GM19023 (cell line): Measurements from ENCODE around the gene DMBX1.

Source experiments
- ATAC-seq: cut with Tn5 transposase; IDR thresholded peaks from one replicate; pipeline ENCODE4 v1.9.1; 2021; ENCODE audit warnings: mild to moderate bottlenecking, moderate library complexity; ENCODE audit not compliant: unreplicated experiment

Gene DMBX1

GRCh38 chr1:46489638-46490405, at the start of gene DMBX1:
Gene DMBX1, plus strand, starts transcription at chr1:46489836. Its CDS starts 17,175 bp downstream, at chr1:46507011.
- ATAC-seq, result no peak

GRCh38 chr1:46440478-46440877, 49.2 kb upstream of the DMBX1 start:
- ATAC-seq, result no peak

- peak; percentile 61 for ATAC-seq
These were observed 47.1 kb upstream of the DMBX1 start for GRCh38 chr1:46442317-46443161.

GRCh38 chr1:46444466-46444865, 45.2 kb upstream of the DMBX1 start:
- no peak for ATAC-seq

- no peak for ATAC-seq
These were observed 43.8 kb upstream of the DMBX1 start for GRCh38 chr1:46445773-46446256.

- no peak for ATAC-seq
These were observed 42.8 kb upstream of the DMBX1 start for GRCh38 chr1:46446646-46447498.

GRCh38 chr1:46447499-46448108, 42.0 kb upstream of the DMBX1 start:
- no peak for ATAC-seq

- no peak for ATAC-seq
These were observed 41.3 kb upstream of the DMBX1 start for GRCh38 chr1:46448109-46448911.

GRCh38 chr1:46449223-46450159, 40.1 kb upstream of the DMBX1 start:
- ATAC-seq, result no peak

GRCh38 chr1:46450160-46450517, 39.5 kb upstream of the DMBX1 start:
- ATAC-seq, result no peak

GRCh38 chr1:46451948-46452930, 37.4 kb upstream of the DMBX1 start:
- ATAC-seq, result no peak

GRCh38 chr1:46452931-46453325, 36.7 kb upstream of the DMBX1 start:
- ATAC-seq, result no peak

- no peak for ATAC-seq
These were observed 36.2 kb upstream of the DMBX1 start for GRCh38 chr1:46453449-46453848.

- no peak for ATAC-seq
These were observed 33.7 kb upstream of the DMBX1 start for GRCh38 chr1:46455951-46456350.

- ATAC-seq, result no peak
These were observed 33.1 kb upstream of the DMBX1 start for GRCh38 chr1:46456411-46456963.

GRCh38 chr1:46457178-46457577, 32.5 kb upstream of the DMBX1 start:
- no peak for ATAC-seq

- no peak for ATAC-seq
These were observed 31.4 kb upstream of the DMBX1 start for GRCh38 chr1:46458190-46458589.
